NK-92 (cell line): ENCODE measurements around the gene MFAP4.

Experiments used
- DNase-seq: peaks from one replicate; lab custom pipeline; 2025; ENCODE audit not compliant: unreplicated experiment; lab: John Stamatoyannopoulos, UW

MFAP4 gene, protein sequence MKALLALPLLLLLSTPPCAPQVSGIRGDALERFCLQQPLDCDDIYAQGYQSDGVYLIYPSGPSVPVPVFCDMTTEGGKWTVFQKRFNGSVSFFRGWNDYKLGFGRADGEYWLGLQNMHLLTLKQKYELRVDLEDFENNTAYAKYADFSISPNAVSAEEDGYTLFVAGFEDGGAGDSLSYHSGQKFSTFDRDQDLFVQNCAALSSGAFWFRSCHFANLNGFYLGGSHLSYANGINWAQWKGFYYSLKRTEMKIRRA

DNA sequence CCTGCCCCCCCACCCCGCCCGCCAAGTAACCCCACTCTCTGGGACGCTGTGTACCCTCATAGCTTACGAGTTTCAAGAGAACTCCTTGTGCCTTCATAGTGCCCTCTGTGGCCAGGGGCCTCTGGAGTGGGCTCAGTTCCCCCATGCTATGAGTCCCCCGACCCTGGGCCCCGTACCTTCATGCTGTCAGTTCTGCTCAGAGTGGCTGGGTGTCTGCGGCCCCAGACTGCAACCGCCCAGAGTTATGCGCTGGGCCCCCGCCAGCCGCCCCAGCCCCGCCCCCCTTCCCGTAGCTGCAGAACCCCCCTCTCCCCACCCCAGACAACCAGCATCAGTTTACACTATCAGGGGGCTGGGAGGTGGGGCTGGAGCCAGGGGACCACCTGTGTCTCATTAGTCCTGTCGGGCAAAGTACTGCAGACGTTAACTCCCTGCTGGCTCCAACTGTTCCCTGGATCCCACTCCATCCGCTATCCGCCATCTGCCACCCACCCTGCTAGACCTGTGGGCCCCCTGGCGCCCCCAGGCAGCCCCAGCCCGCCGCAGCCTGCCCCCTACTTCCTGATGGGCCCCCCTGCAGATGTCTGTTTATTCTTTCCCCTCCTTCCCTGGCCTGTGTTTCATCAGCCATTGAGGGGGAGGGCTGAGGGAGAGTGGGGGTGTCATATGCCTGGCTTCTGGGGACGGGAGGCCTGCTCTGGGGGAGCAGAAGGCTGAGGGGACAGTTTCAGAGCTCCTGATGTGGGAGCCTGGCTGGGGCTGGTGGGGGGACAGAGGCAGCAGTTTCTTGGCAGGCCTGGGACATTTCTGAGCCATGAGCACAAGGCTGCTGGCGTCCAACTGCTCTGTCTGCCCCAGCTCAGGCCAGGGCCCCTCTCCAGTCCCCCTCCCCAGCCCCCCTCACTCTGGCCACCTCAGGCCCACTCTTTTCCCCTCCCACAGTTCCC lies at the start of gene MFAP4:
Gene MFAP4 (minus strand): TSS at position 217 of the 947 bp plus-strand sequence. CDS start 35 bp downstream, at position 182.
- DNase-seq, result no peak

GRCh38 chr17:19433727-19434340 lies 46.8 kb upstream of the MFAP4 start:
- no peak for DNase-seq

- no peak for DNase-seq
Measured at GRCh38 chr17:19433255-19433654, 46.3 kb upstream of the MFAP4 start.

DNA sequence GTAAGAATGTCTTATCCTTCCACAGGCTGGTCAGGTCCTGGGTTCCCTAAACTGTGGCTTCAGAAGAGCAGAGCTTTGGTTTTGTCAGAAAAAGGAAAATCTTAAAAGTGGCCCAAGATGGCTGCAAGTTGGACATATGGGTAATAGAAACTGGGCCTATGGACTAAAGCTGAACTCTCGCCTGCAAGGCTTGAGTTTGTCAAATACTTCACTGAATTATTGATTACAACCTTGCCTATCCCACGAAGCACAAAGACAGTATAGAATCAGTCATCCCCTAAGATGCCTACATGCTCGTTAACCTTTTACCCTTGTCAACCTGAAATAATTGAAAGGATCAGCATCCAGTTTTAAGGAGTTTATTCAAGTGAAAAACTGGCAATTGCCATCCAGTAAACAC lies 44.7 kb upstream of the MFAP4 start:
- DNase-seq, result no peak

GRCh38 chr17:19426631-19427030 lies 39.6 kb upstream of the MFAP4 start:
- DNase-seq, result no peak

- DNase-seq, result no peak
Measured at GRCh38 chr17:19424934-19425868, 38.2 kb upstream of the MFAP4 start.

GRCh38 chr17:19421926-19422325 lies 34.9 kb upstream of the MFAP4 start:
- DNase-seq, result no peak

DNA sequence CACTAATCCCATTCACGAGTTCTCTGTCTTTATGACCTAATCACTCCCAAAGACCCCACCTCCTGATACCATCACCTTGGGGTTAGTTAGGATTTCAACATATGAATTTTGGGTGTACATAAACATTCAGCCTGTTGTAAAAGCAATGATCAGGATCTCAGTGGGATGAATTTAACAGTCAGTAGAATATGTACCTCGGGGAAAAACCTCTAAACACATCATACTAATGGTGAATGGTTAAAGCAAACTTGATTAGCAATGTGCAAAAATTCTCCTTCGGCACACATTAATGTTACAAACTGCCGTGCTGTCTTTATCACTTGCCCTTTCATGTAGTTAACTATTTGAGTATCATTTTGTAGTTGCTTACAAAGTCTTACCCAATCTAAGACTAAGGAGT lies 34.2 kb upstream of the MFAP4 start:
- DNase-seq, result no peak

DNA sequence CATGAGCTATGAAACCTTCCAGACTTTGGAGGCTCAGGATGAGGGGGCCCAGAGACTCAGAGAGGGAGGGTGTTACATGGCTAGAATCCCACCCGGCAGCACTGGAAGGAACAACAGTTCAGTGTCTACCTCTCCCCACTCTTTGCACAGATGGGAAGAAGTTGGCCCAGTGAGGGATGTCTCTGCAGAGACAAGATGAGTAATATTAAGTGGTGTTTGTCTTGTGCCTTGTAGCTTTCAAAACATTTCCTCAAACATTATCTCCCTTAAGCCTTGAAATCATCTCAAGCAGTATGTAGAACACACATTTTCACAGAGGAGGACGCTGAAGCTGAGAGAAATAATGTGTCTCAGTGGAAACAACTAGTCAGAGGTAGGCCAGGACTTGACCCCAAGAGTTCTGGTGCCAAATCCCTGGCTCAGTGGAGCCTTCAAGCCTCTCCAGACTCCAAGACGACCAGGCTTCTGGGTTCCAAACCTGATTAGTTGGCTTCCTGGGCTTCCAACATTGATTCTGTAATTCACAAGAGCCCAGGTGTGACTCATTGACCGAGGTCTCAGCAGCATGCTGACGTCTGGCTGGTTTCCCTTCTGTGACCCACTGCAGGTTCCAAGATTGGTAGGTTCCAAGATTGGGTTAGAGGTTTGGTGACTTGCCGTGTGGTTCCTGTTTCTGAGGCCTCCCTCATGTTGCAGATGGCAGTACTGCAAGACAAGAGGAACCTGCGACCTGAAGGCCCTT lies 31.4 kb upstream of the MFAP4 start:
- DNase-seq, result no peak

DNA sequence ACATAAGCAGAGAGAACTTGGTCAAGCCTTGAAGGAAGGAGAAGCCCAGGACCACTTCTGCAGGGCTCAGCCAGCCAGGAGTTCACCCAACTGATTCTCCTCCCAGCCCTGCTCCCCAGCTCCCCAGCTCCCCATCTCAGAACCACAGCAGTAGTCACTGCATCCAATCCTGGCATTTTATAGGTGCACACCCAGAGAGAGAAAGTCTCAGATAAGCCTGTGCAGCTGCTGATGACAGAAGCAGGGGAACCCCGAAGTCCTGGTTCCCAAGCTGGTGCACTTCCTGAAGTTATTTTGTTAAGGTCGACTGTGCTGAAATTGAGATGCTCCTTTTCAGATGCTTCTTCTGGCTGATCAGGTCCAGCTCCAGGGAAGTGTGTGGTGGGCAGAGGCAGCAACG lies 30.6 kb upstream of the MFAP4 start:
- no peak for DNase-seq

DNA sequence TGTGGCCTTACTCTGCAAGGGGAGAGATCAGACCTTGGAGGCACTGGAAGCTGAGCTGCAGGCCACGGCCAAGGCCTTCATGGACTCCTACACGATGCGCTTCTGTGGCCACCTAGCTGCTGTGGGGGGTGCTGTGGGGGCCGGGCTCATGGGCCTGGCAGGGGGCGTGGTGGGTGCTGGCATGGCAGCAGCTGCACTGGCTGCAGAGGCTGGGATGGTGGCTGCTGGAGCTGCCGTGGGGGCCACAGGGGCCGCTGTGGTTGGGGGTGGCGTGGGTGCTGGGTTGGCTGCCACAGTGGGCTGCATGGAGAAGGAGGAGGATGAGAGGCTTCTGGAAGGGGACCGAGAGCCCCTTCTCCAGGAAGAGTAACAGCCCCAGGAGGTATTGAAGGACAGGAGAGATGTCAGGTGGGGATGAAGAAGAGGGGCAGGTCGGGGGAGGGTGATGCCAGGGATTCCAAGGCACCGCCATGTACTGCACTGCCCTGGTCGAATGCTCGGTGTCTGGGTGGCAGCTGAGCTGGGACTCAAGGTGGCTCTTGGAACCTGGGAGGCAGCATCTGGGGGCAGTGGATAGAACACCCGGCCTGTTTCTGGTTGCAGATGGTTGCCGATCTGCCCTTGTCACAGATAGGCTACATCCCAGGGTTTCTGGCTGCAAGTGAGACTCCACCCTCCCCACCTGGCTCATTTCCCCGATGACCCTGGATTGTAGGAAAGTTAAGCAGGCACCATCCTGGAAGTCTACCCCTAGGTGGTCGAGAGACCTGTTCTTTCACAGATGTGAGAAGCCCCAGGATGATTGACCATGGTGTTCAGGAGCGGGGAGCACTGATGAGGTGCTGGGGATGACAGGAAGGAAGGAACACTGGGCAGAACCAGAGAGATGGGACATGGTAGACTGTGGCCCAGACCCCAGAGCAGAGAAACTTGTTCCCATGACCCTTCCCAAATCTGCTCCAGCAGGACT lies 29.1 kb upstream of the MFAP4 start:
- no peak for DNase-seq

- no peak for DNase-seq
Measured at GRCh38 chr17:19415311-19415710, 28.3 kb upstream of the MFAP4 start.

DNA sequence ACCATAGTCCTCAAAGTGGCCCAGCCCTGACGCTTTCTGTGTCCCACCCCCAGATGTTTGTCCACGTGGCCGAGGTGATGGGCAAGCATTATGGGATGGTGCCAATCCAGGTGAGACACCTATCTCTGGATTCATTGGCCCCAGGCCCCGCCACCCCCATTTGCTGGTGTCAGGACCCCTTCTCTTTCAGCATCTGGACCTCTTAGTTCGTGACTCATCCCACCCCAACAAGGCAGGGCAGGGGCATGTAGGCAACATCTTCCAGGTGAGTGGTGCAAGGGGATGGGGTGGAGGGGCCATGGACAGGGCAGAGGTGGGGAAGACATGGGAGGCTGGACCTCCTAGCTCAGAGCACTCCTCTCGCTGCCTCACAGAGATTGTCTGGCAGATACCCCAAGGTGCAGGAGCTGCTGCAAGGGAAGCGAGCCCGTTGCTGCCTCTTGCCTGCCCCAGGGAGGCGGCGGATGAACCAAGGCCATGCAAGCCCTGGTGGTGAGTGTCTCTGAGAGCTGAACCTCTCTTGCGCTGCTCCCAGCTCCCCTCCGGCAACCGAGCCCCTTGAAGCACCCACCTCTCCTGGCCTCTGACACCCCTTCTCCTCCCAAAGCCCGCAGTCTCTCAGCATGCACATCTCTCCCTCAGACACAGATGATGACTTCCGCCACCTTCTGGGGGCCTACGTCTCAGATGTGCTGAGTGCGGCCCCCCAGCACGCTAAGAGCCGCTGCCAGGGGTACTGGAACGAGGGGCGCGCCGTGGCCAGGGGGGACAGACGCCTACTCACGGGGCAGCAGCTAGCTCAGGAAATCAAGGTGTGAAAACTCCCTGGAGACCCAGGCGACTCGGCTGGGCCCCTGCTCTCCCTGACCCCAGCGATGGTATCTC lies 27.6 kb upstream of the MFAP4 start:
- no peak for DNase-seq

GRCh38 chr17:19413761-19414160 lies 26.8 kb upstream of the MFAP4 start:
- DNase-seq, result no peak

DNA sequence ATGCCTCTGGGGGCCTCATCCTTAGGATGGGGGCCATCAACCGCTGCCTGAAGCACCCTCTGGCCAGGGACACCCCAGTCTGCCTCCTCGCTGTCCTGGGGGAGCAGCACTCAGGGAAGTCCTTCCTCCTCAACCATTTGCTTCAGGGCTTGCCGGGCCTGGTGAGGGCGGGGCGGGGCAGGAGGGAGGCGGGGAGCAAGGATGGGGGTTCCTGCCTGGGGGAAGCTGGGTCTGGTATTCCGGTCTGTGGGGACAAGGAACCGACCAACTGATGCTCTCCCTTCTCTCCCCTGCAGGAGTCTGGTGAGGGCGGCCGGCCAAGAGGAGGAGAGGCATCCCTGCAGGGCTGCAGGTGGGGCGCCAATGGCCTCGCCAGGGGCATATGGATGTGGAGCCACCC lies 26.0 kb upstream of the MFAP4 start:
- no peak for DNase-seq

GRCh38 chr17:19412510-19412909 lies 25.5 kb upstream of the MFAP4 start:
- DNase-seq, result no peak

DNA sequence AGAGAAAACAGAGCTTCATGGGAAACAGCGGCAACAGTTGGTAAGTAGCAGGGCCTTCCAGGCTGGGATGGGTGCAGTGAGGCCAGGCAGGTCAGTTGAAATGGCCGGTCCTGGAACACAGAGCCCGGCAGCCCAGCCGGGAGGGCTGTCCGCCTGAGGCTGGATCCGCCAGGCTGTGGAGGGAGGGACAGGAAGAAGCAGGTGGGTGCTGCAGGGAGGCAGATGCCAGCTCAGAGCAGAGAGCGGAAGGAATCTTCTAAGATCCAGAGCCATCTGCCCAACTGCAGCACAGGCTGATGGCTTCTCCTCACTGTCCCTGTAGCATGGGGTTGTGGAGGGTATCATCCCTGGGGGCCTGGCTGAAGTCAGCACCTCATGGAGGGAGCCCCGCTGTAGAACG lies 24.6 kb upstream of the MFAP4 start:
- no peak for DNase-seq
